C4-2B (cell line): Measurements from ENCODE around the gene ZFP1.

ENCODE experiments used
- CTCF ChIP-seq: fragments of 450-650 bp; conservative IDR thresholded peaks from 2 replicates; pipeline ENCODE4 v1.5.1; 2017; ENCODE audit warnings: mild to moderate bottlenecking
- ZFX ChIP-seq: fragments of 450-650 bp; IDR thresholded peaks from 2 replicates; pipeline ENCODE4 v1.6.1; 2017

- TF ChIP-seq CTCF (no peak), ZFX (no peak)
Observed at GRCh38 chr16:75127713-75128415, 20.5 kb upstream of the ZFP1 start.
